Activated CD8-positive, alpha-beta memory T cell treated with anti-CD3 and anti-CD28 coated beads, Interleukin-2, amount 50 U/mL, for 48 hours (primary cell): ENCODE measurements around the gene TKTL1.

ENCODE experiments used
- DNase-seq: peaks from one replicate; pipeline ENCODE4 v3.0.0-alpha.2; 2020

Gene TKTL1

GRCh38 chrX:154379569-154379951 lies 84.0 kb downstream of the TKTL1 start:
- DNase-seq, result no peak
